Caco-2 (cell line): Measurements from ENCODE around the gene NELL2. TPM values are rescaled to one million over a fixed set of nuclear protein-coding genes. Genes with fewer than 3 reads are reported as not detected.

Experiments used
- BruUV-seq: library from RNA; stranded (reverse); fragments of 400-500 nt; replicated peaks from 2 replicates; lab custom pipeline; 2021; lab: Mats Ljungman, UMichigan
- CTCF ChIA-PET: fragments of 300-600 bp; sonication (Branson Sonifier 250); formaldehyde crosslinking; loops from one replicate; lab custom pipeline; 2022; ENCODE audit warnings: antibody characterized with exemption; lab: Charles Lee
- POLR2A ChIA-PET: fragments of 300-600 bp; sonication (Branson Sonifier 250); formaldehyde crosslinking; loops from one replicate; lab custom pipeline; 2022; ENCODE audit warnings: antibody characterized with exemption; lab: Charles Lee
- DNase-seq, 2 experiments: peaks; one replicate each; pipeline versions ENCODE4 v3.0.0 to v3.0.0-alpha.2; 2020 to 2022
- H3K27me3 ChIP-seq: replicated peaks from 2 replicates; pipeline ENCODE4 v1.6.0; 2011; ENCODE audit warnings: low read length; ENCODE audit not compliant: control insufficient read depth, insufficient read depth
- H3K36me3 ChIP-seq: 2 replicates; pipeline ENCODE4 v1.5.1; 2011; ENCODE audit warnings: low read length; ENCODE audit not compliant: control insufficient read depth, insufficient read depth
- H3K4me1 ChIP-seq: fragments of 250-450 bp; sonication (Bioruptor Pico); 2 replicates; pipeline ENCODE4 v1.5.1; 2020; ENCODE audit warnings: mild to moderate bottlenecking
- H3K4me3 ChIP-seq: 2 replicates; pipeline ENCODE4 v1.5.1; 2011; ENCODE audit warnings: low read depth, mild to moderate bottlenecking, control low read depth, low read length
- H3K9me3 ChIP-seq: fragments of 250-450 bp; sonication (Bioruptor Pico); 2 replicates; pipeline ENCODE4 v1.5.1; 2020; ENCODE audit warnings: mild to moderate bottlenecking, moderate library complexity
- H3K27ac Mint-ChIP-seq: one replicate; pipeline ENCODE4 v1.8.0; 2022; ENCODE audit warnings: mixed read lengths; ENCODE audit not compliant: unreplicated experiment
- H3K27me3 Mint-ChIP-seq: one replicate; pipeline ENCODE4 v1.8.0; 2022; ENCODE audit warnings: mixed read lengths; ENCODE audit not compliant: insufficient read depth, unreplicated experiment
- H3K36me3 Mint-ChIP-seq: one replicate; pipeline ENCODE4 v1.8.0; 2022; ENCODE audit warnings: mild to moderate bottlenecking, mixed read lengths; ENCODE audit not compliant: insufficient read depth, unreplicated experiment
- H3K4me1 Mint-ChIP-seq: one replicate; pipeline ENCODE4 v1.8.0; 2022; ENCODE audit warnings: low read depth, mixed read lengths; ENCODE audit not compliant: unreplicated experiment
- H3K4me3 Mint-ChIP-seq: one replicate; pipeline ENCODE4 v1.8.0; 2022; ENCODE audit warnings: mild to moderate bottlenecking, moderate library complexity, mixed read lengths; ENCODE audit not compliant: unreplicated experiment
- H3K9me3 Mint-ChIP-seq: one replicate; pipeline ENCODE4 v1.8.0; 2022; ENCODE audit warnings: mixed read lengths; ENCODE audit not compliant: unreplicated experiment
- CTCF ChIP-seq, 2 experiments: fragments of 200-600 bp in 1 of 2; IDR thresholded peaks; 1 replicate in 1 of 2; 2 replicates in 1 of 2; pipeline versions ENCODE4 v1.5.1 to v1.8.0; 2011 to 2022; ENCODE audit warnings: antibody characterized with exemption in 1 of 2, control low read depth in 1 of 2, inconsistent platforms in 1 of 2, low read depth in 1 of 2, low read length in 1 of 2, mild to moderate bottlenecking in 1 of 2, moderate library complexity in 1 of 2; ENCODE audit not compliant: insufficient read depth in 1 of 2, severe bottlenecking in 1 of 2, unreplicated experiment in 1 of 2
- intact Hi-C: fragments of 100-400 bp; cut with micrococcal nuclease; formaldehyde crosslinking; loops from one replicate; pipeline ENCODE4 v1.10.0; 2022; ENCODE audit not compliant: unreplicated experiment
- total RNA-seq: library from RNA; stranded (reverse); gene quantifications from 2 replicates; pipeline ENCODE4 v1.2.3, GENCODE V29; 2022

NELL2 gene
- total RNA-seq, 1 experiment from 2014 or later = 0.70 TPM

GRCh38 chr12:44847888-44848702 is 28.0 kb downstream of the NELL2 start:
- Histone ChIP-seq H3K36me3 (no peaks in the 10 kb centered on the region), H3K4me3 (no peak overlapping the region), H3K4me1 (no peaks in the 10 kb centered on the region), H3K27me3 (no peaks in the 10 kb centered on the region), H3K9me3 (no peaks in the 10 kb centered on the region)
- no peak for DNase-seq
- no peak overlapping the region for H3K4me3 Mint-ChIP-seq
- BruUV-seq = no TSS peak
- no peaks in the 10 kb centered on the region for H3K9me3 Mint-ChIP-seq
- ChIA-PET POLR2A (no interaction called here), CTCF (interaction anchor here (0.6 kb wide), 1 partner anchor 20 kb away, joined by 3 read pairs; no protein-coding TSS in a partner anchor)
- intact Hi-C loops = no loop called here
- H3K36me3 Mint-ChIP-seq = no peaks in the 10 kb centered on the region
- no peaks in the 10 kb centered on the region for H3K4me1 Mint-ChIP-seq
- no peak overlapping the region for H3K27ac Mint-ChIP-seq
- no peak for TF ChIP-seq CTCF (IDR thresholded peaks at IDR 0.05; ENCODE audit: insufficient read depth in 1 of 2, low read depth in 1 of 2, low read length in 1 of 2, severe bottlenecking in 1 of 2, unreplicated experiment in 1 of 2)
- H3K27me3 Mint-ChIP-seq = peaks cover 5% of the 10 kb centered on the region

GRCh38 chr12:44847403-44847802 is 28.7 kb downstream of the NELL2 start:
- H3K4me3 Mint-ChIP-seq = no peak overlapping the region
- Histone ChIP-seq H3K27me3 (no peaks in the 10 kb centered on the region), H3K9me3 (no peaks in the 10 kb centered on the region), H3K36me3 (no peaks in the 10 kb centered on the region), H3K4me1 (no peaks in the 10 kb centered on the region), H3K4me3 (no peak overlapping the region)
- no peak for TF ChIP-seq CTCF (IDR thresholded peaks at IDR 0.05; ENCODE audit: insufficient read depth in 1 of 2, low read depth in 1 of 2, low read length in 1 of 2, severe bottlenecking in 1 of 2, unreplicated experiment in 1 of 2)
- H3K27me3 Mint-ChIP-seq = peaks cover 6% of the 10 kb centered on the region
- no peaks in the 10 kb centered on the region for H3K36me3 Mint-ChIP-seq
- DNase-seq = no peak
- POLR2A ChIA-PET = no interaction called here
- no peaks in the 10 kb centered on the region for H3K9me3 Mint-ChIP-seq
- BruUV-seq = no TSS peak
- no peak overlapping the region for H3K27ac Mint-ChIP-seq
- intact Hi-C loops = no loop called here
- CTCF ChIA-PET = no interaction called here
- H3K4me1 Mint-ChIP-seq = no peaks in the 10 kb centered on the region

GRCh38 chr12:44846826-44847225 is 29.3 kb downstream of the NELL2 start:
- Histone ChIP-seq H3K27me3 (no peaks in the 10 kb centered on the region), H3K9me3 (no peaks in the 10 kb centered on the region), H3K4me1 (no peaks in the 10 kb centered on the region), H3K36me3 (no peaks in the 10 kb centered on the region), H3K4me3 (no peak overlapping the region)
- no peak for DNase-seq
- ChIA-PET CTCF (no interaction called here), POLR2A (no interaction called here)
- TF ChIP-seq CTCF (IDR thresholded peaks at IDR 0.05; ENCODE audit: insufficient read depth in 1 of 2, low read depth in 1 of 2, low read length in 1 of 2, severe bottlenecking in 1 of 2, unreplicated experiment in 1 of 2) = no peak
- H3K4me1 Mint-ChIP-seq = no peaks in the 10 kb centered on the region
- no peaks in the 10 kb centered on the region for H3K36me3 Mint-ChIP-seq
- no peak overlapping the region for H3K4me3 Mint-ChIP-seq
- intact Hi-C loops = no loop called here
- BruUV-seq = no TSS peak
- H3K27me3 Mint-ChIP-seq = peaks cover 5% of the 10 kb centered on the region
- H3K27ac Mint-ChIP-seq = no peak overlapping the region
- H3K9me3 Mint-ChIP-seq = no peaks in the 10 kb centered on the region
